ENCODE results near the gene CD40LG.

Gene CD40LG

GRCh38 chrX:136647677-136648360 is at the start of gene CD40LG:
CD40LG (plus strand) TSS chrX:136648158; CDS start chrX:136648249, 91 bp downstream.
- DNase-seq (no peak), ATAC-seq (peak; percentile 38)
- Mint-ChIP-seq H3K27me3 (no peaks in the 10 kb centered on the region), H3K4me1 (peaks cover 66% of the 10 kb centered on the region), H3K4me3 (peak within 1 kb of the TSS; percentile 83), H3K9me3 (no peaks in the 10 kb centered on the region), H3K27ac (peak within 1 kb of the TSS; percentile 83), H3K36me3 (ENCODE audit: low read depth) (peaks cover 34% of the 10 kb centered on the region)

DNA sequence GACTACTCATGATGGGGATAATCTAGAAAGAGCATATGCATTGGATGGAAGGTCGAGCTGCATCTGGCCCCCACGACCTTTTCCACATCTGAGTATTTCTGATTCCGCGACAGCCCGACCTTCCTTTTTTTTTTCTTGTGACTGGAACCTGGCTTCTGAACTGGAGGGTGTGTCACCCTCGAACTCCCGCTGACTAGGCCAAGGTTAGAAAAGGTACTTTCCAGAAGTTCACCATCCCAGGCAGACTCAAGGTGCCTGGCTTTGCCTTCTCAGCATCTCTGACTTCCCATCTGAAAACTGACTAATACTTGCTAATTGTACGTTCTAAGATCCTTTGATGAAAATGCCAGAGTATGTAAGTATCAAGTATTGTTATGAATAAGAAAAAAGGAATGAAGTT is 49.3 kb upstream of the CD40LG start:
- peaks cover 5% of the 10 kb centered on the region for H3K9me3 Mint-ChIP-seq
- H3K27me3 Mint-ChIP-seq, result no peaks in the 10 kb centered on the region
- H3K36me3 Mint-ChIP-seq (ENCODE audit: low read depth), result no peaks in the 10 kb centered on the region
- H3K4me1 Mint-ChIP-seq, result peaks cover 33% of the 10 kb centered on the region
- peak overlapping the region; percentile 45 for H3K27ac Mint-ChIP-seq
- ATAC-seq, result peak; percentile 92
- DNase-seq, result no peak
- no peak overlapping the region for H3K4me3 Mint-ChIP-seq

GRCh38 chrX:136600059-136600458 is 47.9 kb upstream of the CD40LG start:
- Mint-ChIP-seq H3K27me3 (no peaks in the 10 kb centered on the region), H3K27ac (no peak overlapping the region), H3K4me1 (peaks cover 32% of the 10 kb centered on the region), H3K9me3 (no peaks in the 10 kb centered on the region), H3K36me3 (ENCODE audit: low read depth) (no peaks in the 10 kb centered on the region), H3K4me3 (no peak overlapping the region)
- ATAC-seq (no peak), DNase-seq (no peak)

DNA sequence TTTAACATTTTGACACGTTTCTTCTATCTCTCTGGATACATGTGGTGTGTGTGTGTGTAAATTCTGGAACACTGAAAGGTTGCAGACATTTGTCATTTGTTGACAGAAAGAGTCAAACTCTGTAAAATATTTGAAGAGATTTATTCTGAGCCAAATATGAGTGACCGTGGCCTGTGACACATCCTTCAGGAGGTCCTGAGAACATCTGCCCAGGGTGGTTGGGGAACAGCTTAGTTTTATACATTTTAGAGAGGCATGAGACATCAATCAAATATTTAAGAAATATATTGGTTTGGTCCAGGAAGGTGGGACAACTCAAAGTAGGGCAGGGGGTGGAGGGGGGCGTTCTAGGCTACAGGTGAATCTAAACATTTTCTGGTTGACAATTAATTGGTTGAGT is 40.7 kb upstream of the CD40LG start:
- Mint-ChIP-seq H3K4me1 (peaks cover 38% of the 10 kb centered on the region), H3K27me3 (no peaks in the 10 kb centered on the region), H3K4me3 (no peak overlapping the region), H3K27ac (no peak overlapping the region), H3K9me3 (no peaks in the 10 kb centered on the region), H3K36me3 (ENCODE audit: low read depth) (no peaks in the 10 kb centered on the region)
- no peak for DNase-seq
- no peak for ATAC-seq

DNA sequence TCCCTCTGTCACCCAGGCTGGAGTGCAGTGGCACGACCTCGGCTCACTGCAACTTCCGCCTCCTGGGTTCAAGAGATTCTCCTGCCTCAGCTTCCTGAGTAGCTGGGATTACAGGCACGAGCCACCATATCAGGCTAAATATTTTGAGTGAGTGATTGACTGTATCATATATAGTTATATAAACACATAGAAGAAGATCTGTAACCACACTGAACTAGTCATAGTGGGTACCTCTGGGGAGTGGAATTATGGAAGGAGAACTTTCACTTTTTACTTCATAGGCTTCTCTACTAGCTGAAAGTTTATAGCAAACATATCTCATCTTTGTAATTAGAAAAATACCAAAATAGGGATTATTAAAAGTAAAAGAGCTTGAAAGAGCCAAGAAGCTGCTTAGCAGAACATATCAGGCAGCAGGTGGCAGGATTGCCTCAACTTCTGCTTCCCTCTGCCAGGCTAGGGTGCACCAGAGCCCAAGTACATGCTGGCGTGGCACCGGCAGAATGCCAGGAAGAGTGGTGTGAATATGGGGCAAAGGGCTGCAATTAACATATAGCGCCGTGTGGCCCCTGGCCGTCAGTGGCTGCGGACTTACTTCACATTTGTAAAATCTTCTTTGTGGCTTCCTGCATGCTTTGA is 39.5 kb upstream of the CD40LG start:
- no peaks in the 10 kb centered on the region for H3K9me3 Mint-ChIP-seq
- peak; percentile 36 for DNase-seq
- H3K27me3 Mint-ChIP-seq, result no peaks in the 10 kb centered on the region
- peak overlapping the region; percentile 22 for H3K27ac Mint-ChIP-seq
- H3K4me3 Mint-ChIP-seq, result no peak overlapping the region
- ATAC-seq, result peak; percentile 77
- H3K4me1 Mint-ChIP-seq, result peaks cover 37% of the 10 kb centered on the region
- H3K36me3 Mint-ChIP-seq (ENCODE audit: low read depth), result no peaks in the 10 kb centered on the region

GRCh38 chrX:136616987-136617685 is 30.8 kb upstream of the CD40LG start:
- Mint-ChIP-seq H3K27ac (peak overlapping the region; percentile 81), H3K9me3 (no peaks in the 10 kb centered on the region), H3K36me3 (ENCODE audit: low read depth) (no peaks in the 10 kb centered on the region), H3K27me3 (no peaks in the 10 kb centered on the region), H3K4me1 (peaks cover 61% of the 10 kb centered on the region), H3K4me3 (peak overlapping the region; percentile 43)
- ATAC-seq, result peak; percentile 84
- no peak for DNase-seq

DNA sequence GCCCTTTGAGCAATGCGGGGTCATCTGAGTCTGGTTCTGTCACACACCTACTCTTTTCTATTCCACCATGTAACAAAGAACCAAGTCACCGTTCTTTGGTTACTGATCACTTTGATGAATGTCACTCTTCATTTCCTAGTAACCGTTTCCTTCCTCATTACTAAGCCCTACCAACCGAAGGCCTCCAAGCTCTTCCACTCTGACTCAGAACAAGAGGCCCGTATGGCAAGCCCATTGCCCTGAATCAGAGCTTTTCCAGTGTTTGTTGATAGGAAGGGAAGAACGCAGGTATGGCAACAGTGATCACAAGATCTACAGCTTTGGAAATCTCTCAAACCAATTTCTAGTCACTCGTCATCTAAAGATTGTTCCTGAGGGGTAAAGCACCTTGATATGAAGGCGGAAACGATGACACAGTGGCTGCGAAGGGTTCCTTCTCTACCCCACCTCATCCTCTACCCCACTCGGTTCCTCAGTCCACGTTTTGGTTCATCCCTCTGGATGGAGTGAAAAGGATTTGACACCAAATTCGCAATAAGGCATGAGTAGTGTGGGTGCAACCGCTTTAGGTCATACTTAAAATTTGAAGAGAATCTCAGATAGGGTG is 28.0 kb upstream of the CD40LG start:
- H3K9me3 Mint-ChIP-seq, result no peaks in the 10 kb centered on the region
- H3K36me3 Mint-ChIP-seq (ENCODE audit: low read depth), result no peaks in the 10 kb centered on the region
- peaks cover 2% of the 10 kb centered on the region for H3K27me3 Mint-ChIP-seq
- H3K27ac Mint-ChIP-seq, result peak overlapping the region; percentile 88
- H3K4me1 Mint-ChIP-seq, result peaks cover 83% of the 10 kb centered on the region
- H3K4me3 Mint-ChIP-seq, result peak overlapping the region; percentile 6
- DNase-seq, result peak; percentile 28
- ATAC-seq, result peak; percentile 69

DNA sequence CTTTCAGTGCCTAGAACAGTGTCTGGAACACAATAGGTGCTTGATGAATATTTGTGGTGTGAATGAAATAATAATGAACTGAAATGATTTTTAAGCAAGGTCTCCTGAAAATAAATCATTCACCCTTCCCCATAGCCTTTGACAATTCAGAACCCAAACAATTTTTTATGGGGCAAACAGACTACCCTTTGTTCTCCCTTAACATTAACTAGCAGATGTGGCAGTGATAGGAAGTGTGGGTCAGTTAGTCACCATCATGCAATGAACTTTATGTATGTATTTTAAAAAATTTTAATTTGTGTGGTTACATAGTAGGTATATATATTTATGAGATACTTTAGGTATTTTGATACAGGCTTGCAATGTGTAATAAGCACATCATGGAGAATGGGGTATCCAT is 27.2 kb upstream of the CD40LG start:
- H3K27me3 Mint-ChIP-seq, result peaks cover 2% of the 10 kb centered on the region
- no peaks in the 10 kb centered on the region for H3K9me3 Mint-ChIP-seq
- ATAC-seq, result no peak
- peak overlapping the region; percentile 88 for H3K27ac Mint-ChIP-seq
- no peak for DNase-seq
- H3K4me3 Mint-ChIP-seq, result peak overlapping the region; percentile 6
- H3K4me1 Mint-ChIP-seq, result peaks cover 90% of the 10 kb centered on the region
- no peaks in the 10 kb centered on the region for H3K36me3 Mint-ChIP-seq (ENCODE audit: low read depth)

DNA sequence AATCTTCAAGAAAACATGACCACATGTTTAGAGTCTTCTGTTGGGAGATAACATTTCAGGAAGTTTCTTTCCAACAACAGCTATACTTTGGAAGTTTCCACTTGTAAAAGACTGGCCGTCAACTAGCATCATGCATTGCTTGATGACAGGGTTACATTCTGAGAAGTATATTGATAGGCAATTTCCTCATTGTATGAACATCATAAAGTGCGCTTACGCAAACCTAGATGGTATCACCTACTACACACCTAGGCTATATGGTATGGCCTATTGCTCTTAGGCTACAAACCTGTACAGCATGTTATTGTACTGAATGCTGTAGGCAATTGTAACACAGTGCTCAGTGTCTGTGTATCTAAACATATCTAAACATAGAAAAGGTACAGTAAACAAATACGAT is 25.4 kb upstream of the CD40LG start:
- Mint-ChIP-seq H3K36me3 (ENCODE audit: low read depth) (no peaks in the 10 kb centered on the region), H3K4me1 (peaks cover 96% of the 10 kb centered on the region), H3K4me3 (no peak overlapping the region), H3K9me3 (no peaks in the 10 kb centered on the region), H3K27ac (no peak overlapping the region), H3K27me3 (peaks cover 2% of the 10 kb centered on the region)
- ATAC-seq (no peak), DNase-seq (no peak)

DNA sequence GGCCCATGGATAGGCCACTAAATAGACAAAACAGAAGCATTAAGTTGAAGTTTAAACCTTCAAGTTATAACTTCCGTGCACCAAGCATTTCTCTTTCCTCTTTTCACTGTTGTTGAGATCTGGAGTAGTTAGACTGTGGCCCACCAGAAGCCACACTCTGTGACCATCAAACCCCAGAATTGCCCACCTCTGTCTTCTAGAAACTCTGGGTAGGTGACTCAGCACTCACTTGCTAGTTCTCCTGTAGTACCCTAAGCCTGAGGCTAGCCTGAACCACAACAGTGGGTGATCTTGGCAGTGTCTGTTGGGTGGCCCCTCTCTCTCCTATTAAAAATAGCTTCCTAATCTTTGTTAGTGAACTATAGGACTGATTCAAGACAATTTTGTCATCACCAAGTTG is 24.6 kb upstream of the CD40LG start:
- ATAC-seq, result peak; percentile 44

GRCh38 chrX:136625246-136625645 is 22.7 kb upstream of the CD40LG start:
- ATAC-seq (no peak), DNase-seq (no peak)
- Mint-ChIP-seq H3K4me1 (peaks cover 95% of the 10 kb centered on the region), H3K36me3 (ENCODE audit: low read depth) (peaks cover 1% of the 10 kb centered on the region), H3K4me3 (no peak overlapping the region), H3K27me3 (peaks cover 2% of the 10 kb centered on the region), H3K9me3 (no peaks in the 10 kb centered on the region), H3K27ac (peak overlapping the region; percentile 95)

More for the DNA sequence above, 24.6 kb upstream of the CD40LG start:
- peak; percentile 44 for DNase-seq
- Mint-ChIP-seq H3K4me1 (peaks cover 96% of the 10 kb centered on the region), H3K4me3 (peak overlapping the region; percentile 57), H3K36me3 (ENCODE audit: low read depth) (no peaks in the 10 kb centered on the region), H3K9me3 (no peaks in the 10 kb centered on the region), H3K27me3 (peaks cover 2% of the 10 kb centered on the region), H3K27ac (peak overlapping the region; percentile 89)

DNA sequence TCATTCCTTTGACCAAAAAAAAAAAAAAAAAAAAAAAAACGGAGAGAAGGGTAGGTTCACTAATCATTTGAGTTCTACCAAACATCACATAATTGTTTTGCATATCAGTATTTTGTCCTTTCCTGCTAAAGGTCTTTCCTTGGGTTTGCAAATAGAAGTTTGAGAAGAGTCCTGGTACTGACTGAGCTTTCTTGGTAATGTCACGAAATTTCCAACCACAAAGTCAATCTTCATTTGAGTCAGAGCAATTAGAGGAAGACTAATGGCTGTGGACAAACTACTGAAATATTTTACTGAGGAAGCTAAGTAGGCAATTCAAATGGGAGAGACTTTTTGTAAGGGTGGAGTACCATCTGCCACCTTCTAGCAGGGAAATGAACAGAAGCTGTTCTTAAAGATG is 21.7 kb upstream of the CD40LG start:
- peak overlapping the region; percentile 95 for H3K27ac Mint-ChIP-seq
- peaks cover 96% of the 10 kb centered on the region for H3K4me1 Mint-ChIP-seq
- peak; percentile 38 for ATAC-seq
- H3K36me3 Mint-ChIP-seq (ENCODE audit: low read depth), result peaks cover 1% of the 10 kb centered on the region
- H3K27me3 Mint-ChIP-seq, result peaks cover 2% of the 10 kb centered on the region
- H3K4me3 Mint-ChIP-seq, result peak overlapping the region; percentile 42
- H3K9me3 Mint-ChIP-seq, result no peaks in the 10 kb centered on the region
- DNase-seq, result no peak

- H3K27me3 Mint-ChIP-seq, result peaks cover 2% of the 10 kb centered on the region
Observed at GRCh38 chrX:136626891-136627290, 21.1 kb upstream of the CD40LG start.

GRCh38 chrX:136627409-136627808 is 20.5 kb upstream of the CD40LG start:
- Mint-ChIP-seq H3K4me3 (peak overlapping the region; percentile 29), H3K27ac (peak overlapping the region; percentile 95)
- DNase-seq, result peak; percentile 27

More at GRCh38 chrX:136626891-136627290, 21.1 kb upstream of the CD40LG start:
- H3K4me3 Mint-ChIP-seq, result peak overlapping the region; percentile 42
- ATAC-seq (no peak), DNase-seq (no peak)
- H3K9me3 Mint-ChIP-seq, result no peaks in the 10 kb centered on the region
- peaks cover 93% of the 10 kb centered on the region for H3K4me1 Mint-ChIP-seq
- H3K36me3 Mint-ChIP-seq (ENCODE audit: low read depth), result peaks cover 1% of the 10 kb centered on the region
- H3K27ac Mint-ChIP-seq, result peak overlapping the region; percentile 95

More at GRCh38 chrX:136627409-136627808, 20.5 kb upstream of the CD40LG start:
- no peaks in the 10 kb centered on the region for H3K9me3 Mint-ChIP-seq
- H3K36me3 Mint-ChIP-seq (ENCODE audit: low read depth), result peaks cover 1% of the 10 kb centered on the region
- ATAC-seq, result peak; percentile 81
- peaks cover 2% of the 10 kb centered on the region for H3K27me3 Mint-ChIP-seq
- peaks cover 92% of the 10 kb centered on the region for H3K4me1 Mint-ChIP-seq
